ENCODE results near the gene ISYNA1.

Gene ISYNA1

GRCh38 chr19:18390065-18390907 lies 47.6 kb downstream of the ISYNA1 start:
- DNase-seq: no peak

GRCh38 chr19:18389726-18390064 lies 48.2 kb downstream of the ISYNA1 start:
- no peak for DNase-seq

DNA sequence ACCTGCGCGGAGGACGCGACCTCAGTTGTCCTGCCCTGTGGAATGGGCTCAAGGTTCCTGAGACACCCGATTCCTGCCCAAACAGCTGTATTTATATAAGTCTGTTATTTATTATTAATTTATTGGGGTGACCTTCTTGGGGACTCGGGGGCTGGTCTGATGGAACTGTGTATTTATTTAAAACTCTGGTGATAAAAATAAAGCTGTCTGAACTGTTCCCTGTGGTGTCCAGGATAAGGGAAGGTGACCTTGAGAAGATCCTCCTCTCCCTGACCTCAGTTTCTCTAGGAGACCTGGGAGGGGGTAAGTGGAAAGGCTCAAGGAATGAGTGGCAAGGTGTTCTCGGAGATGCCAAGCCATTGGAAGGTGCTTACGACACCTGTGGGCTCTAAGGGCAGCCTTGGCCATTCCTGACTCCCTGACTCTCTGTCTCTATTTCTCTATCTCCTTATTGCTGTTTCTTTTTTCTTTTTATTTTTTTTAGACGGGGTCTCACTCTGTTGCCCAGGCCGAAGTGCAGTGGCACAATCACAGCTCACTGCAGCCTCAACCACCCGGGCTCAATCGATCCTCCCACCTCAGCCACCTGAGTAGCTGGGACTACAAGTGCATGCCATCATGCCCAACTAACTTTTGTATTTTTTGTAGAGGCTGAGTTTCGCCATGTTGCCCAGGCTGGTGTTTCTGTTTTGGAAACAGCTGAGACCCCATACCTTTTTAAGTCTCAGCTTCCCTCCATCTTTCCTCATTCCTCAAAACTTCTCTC lies 48.8 kb downstream of the ISYNA1 start:
- no peak for DNase-seq

GRCh38 chr19:18388100-18388959 lies 49.6 kb downstream of the ISYNA1 start:
- peak; percentile 64 for DNase-seq

DNA sequence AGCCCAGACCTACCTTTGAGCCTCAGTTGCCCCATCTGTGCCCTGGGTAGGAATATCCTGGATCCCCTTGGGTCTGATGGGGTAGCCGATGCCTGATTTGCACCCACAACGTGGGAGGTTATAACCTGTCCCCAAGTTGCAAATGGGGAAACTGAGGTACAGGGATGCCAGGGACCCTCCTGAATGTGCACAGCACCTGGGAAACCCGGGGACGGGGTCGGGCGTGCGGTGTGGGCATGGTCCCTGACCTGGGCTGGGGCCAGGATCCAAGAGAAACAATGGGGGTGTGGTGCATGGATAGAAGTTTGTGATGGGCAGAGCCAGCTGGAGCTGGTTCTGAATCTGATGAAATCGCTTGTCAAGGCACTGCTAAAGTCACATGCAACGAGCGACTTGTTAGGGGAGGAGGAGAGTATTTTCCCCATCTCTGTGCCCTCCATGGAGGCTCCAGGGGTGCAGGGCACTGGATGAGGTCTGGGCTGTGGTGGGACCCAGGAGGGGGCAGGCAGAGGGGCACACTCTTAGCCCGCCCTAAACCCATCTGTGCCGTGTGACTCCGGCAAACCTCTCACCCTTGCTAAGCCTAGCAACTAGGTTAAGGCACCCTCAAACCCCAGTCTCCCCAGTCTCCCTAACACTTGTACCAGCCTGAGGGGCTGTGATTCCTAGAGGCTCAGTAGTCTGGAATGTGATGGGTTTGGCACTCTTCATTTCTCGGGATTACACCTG lies 51.2 kb downstream of the ISYNA1 start:
- DNase-seq: no peak

DNA sequence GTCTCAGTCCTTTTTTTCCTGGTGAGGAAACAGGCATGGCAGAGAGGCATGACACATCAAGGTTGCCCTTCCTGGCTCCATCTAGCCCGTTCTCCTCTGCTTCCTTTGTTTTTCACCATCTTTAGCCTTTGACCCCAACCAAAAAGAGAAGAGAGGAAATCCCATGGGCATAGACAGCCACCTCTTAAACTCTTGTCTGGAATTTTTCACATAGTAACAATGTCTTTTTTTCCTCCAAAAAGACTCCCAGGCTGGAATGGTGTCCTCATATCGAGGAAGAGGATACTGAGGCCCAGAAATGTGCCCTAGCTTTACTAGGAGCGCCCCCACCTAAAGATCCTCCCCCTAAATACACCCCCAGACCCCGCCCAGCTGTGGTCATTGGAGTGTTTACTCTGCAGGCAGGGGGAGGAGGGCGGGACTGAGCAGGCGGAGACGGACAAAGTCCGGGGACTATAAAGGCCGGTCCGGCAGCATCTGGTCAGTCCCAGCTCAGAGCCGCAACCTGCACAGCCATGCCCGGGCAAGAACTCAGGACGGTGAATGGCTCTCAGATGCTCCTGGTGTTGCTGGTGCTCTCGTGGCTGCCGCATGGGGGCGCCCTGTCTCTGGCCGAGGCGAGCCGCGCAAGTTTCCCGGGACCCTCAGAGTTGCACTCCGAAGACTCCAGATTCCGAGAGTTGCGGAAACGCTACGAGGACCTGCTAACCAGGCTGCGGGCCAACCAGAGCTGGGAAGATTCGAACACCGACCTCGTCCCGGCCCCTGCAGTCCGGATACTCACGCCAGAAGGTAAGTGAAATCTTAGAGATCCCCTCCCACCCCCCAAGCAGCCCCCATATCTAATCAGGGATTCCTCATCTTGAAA lies 52.0 kb downstream of the ISYNA1 start, which contains the start of gene GDF15:
GDF15 (plus strand) TSS at position 484 of the 868 bp plus-strand sequence; CDS start at position 516, 32 bp downstream.
- no peak for DNase-seq

DNA sequence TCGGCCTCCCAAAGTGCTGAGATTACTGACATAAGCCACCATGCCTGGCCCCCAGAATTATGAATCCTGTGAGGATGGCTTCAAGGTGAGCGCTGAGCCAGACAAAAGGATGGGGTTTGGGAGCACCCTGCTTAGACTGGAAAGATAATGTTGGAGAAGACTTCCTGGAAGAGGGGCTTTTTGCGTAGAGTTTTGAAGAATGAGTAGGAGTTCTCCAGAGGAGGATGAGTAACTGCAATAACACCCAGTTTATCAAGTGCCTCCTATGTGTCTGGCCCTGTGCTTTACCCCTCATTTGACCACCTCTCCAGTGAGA lies 52.6 kb downstream of the ISYNA1 start:
- DNase-seq: no peak

GRCh38 chr19:18384775-18385174 lies 53.2 kb downstream of the ISYNA1 start:
- DNase-seq: no peak

All from stimulated activated naive CD4-positive, alpha-beta T cell treated with Interleukin-2 at 50 U/mL for 16 hours (primary cell).